CD14-positive monocyte (primary cell): Measurements from ENCODE around the gene ARFGEF3. TPM values are rescaled to one million over a fixed set of nuclear protein-coding genes. Genes with fewer than 3 reads are reported as not detected.

Experiments used
- DNase-seq, 3 donors: peaks; one replicate each; pipeline ENCODE4 v3.0.0-alpha.2; 2011 to 2022
- H2AFZ ChIP-seq: 2 replicates; pipeline ENCODE4 v1.6.0; 2012; ENCODE audit warnings: mild to moderate bottlenecking, low read depth, low read length, inconsistent platforms; ENCODE audit not compliant: insufficient read depth, poor library complexity, severe bottlenecking
- H3K27ac ChIP-seq, 2 donors: 1 replicate in 1 of 2; 2 replicates in 1 of 2; pipeline ENCODE4 v1.5.1; 2012 to 2013; ENCODE audit warnings: low read length in 2 of 2, control low read depth in 1 of 2, inconsistent platforms in 1 of 2, low read depth in 1 of 2, mild to moderate bottlenecking in 1 of 2
- H3K27me3 ChIP-seq, 2 donors: one replicate each; pipeline versions ENCODE4 v1.6.0 to v1.6.1; 2011 to 2013; ENCODE audit warnings: low read length in 2 of 2; ENCODE audit not compliant: control insufficient read depth in 2 of 2, insufficient read depth in 2 of 2
- H3K36me3 ChIP-seq, 2 donors: replicated peaks in 1 of 2; 1 replicate in 1 of 2; 2 replicates in 1 of 2; pipeline versions ENCODE4 v1.5.1 to v1.6.1; 2012 to 2013; ENCODE audit warnings: low read length in 2 of 2, control low read depth in 1 of 2, inconsistent platforms in 1 of 2, mild to moderate bottlenecking in 1 of 2; ENCODE audit not compliant: insufficient read depth in 2 of 2, control insufficient read depth in 1 of 2
- H3K4me1 ChIP-seq, 2 donors: 1 replicate in 1 of 2; 2 replicates in 1 of 2; pipeline versions ENCODE4 v1.5.1 to v1.6.1; 2012 to 2013; ENCODE audit warnings: low read length in 2 of 2, control low read depth in 1 of 2, inconsistent platforms in 1 of 2, mild to moderate bottlenecking in 1 of 2, moderate library complexity in 1 of 2; ENCODE audit not compliant: insufficient read depth in 2 of 2, control insufficient read depth in 1 of 2
- H3K4me2 ChIP-seq: replicated peaks from 2 replicates; pipeline ENCODE3; 2012; ENCODE audit warnings: low read length, moderate library complexity, mild to moderate bottlenecking; ENCODE audit not compliant: poor library complexity, severe bottlenecking; ENCODE audit errors: extremely low read depth
- H3K4me3 ChIP-seq, 3 experiments: fragments of 200-600 bp in 1 of 3; sonication (generic) in 1 of 3; replicated peaks in 1 of 3; 1 replicate in 2 of 3; 2 replicates in 1 of 3; pipeline ENCODE4 v1.5.1; 2011 to 2013; ENCODE audit warnings: low read length in 3 of 3, mild to moderate bottlenecking in 3 of 3, control low read depth in 2 of 3, low read depth in 2 of 3, inconsistent platforms in 1 of 3, moderate library complexity in 1 of 3
- H3K79me2 ChIP-seq: 2 replicates; pipeline ENCODE4 v1.6.0; 2012; ENCODE audit warnings: mild to moderate bottlenecking, control low read depth, inconsistent platforms, low read length, moderate library complexity; ENCODE audit not compliant: insufficient read depth
- H3K9ac ChIP-seq: 2 replicates; pipeline ENCODE4 v1.6.0; 2017; ENCODE audit warnings: low read length, mild to moderate bottlenecking; ENCODE audit not compliant: insufficient read depth, poor library complexity, severe bottlenecking
- H3K9me3 ChIP-seq, 2 donors: replicated peaks in 1 of 2; 1 replicate in 1 of 2; 2 replicates in 1 of 2; pipeline versions ENCODE4 v1.5.1 to v1.6.1; 2012 to 2013; ENCODE audit warnings: low read length in 2 of 2, control low read depth in 1 of 2; ENCODE audit not compliant: control insufficient read depth in 1 of 2, insufficient read depth in 1 of 2
- H4K20me1 ChIP-seq: 2 replicates; pipeline ENCODE4 v1.6.0; 2012; ENCODE audit warnings: mild to moderate bottlenecking, low read length, control low read depth, moderate library complexity; ENCODE audit not compliant: insufficient read depth
- H3K27ac Mint-ChIP-seq, 7 donors: one replicate each; pipeline ENCODE4 v1.8.0; 2020; ENCODE audit warnings: mild to moderate bottlenecking in 7 of 7, mixed read lengths in 7 of 7, moderate library complexity in 6 of 7, inconsistent platforms in 2 of 7
- H3K27me3 Mint-ChIP-seq, 3 donors: one replicate each; pipeline ENCODE4 v1.8.0; 2021 to 2022; ENCODE audit warnings: low read depth in 3 of 3, mild to moderate bottlenecking in 3 of 3, mixed read lengths in 3 of 3, moderate library complexity in 3 of 3, inconsistent platforms in 1 of 3
- H3K36me3 Mint-ChIP-seq, 2 donors: one replicate each; pipeline ENCODE4 v1.8.0; 2020; ENCODE audit warnings: mixed read lengths in 2 of 2, inconsistent platforms in 1 of 2, mild to moderate bottlenecking in 1 of 2
- H3K4me1 Mint-ChIP-seq: one replicate; pipeline ENCODE4 v1.8.0; 2020; ENCODE audit warnings: mild to moderate bottlenecking, mixed read lengths
- H3K4me3 Mint-ChIP-seq, 2 donors: one replicate each; pipeline ENCODE4 v1.8.0; 2020; ENCODE audit warnings: mild to moderate bottlenecking in 2 of 2, mixed read lengths in 2 of 2, moderate library complexity in 1 of 2
- H3K9me3 Mint-ChIP-seq, 7 donors: one replicate each; pipeline ENCODE4 v1.8.0; 2020 to 2022; ENCODE audit warnings: mixed read lengths in 7 of 7, mild to moderate bottlenecking in 6 of 7, moderate library complexity in 6 of 7, inconsistent platforms in 2 of 7
- WGBS: methylation state at CpG from one replicate; pipeline ENCODE4 v1.1.5; 2013; ENCODE audit warnings: missing lambda C conversion rate; ENCODE audit not compliant: insufficient coverage; 5-methylcytosine and 5-hydroxymethylcytosine counted together
- intact Hi-C, 2 donors: fragments of 100-400 bp; cut with micrococcal nuclease; formaldehyde crosslinking; loops; one replicate each; pipeline versions ENCODE4 v1.15.0 to v1.15.1; 2023
- polyA plus RNA-seq, 3 donors: library from polyadenylated mRNA; depleted of rRNA in 1 of 3; unstranded in 2 of 3; stranded (reverse) in 1 of 3; fragments of 300-500 nt in 2 of 3; fragments of >200 nt in 1 of 3; fragmentation: Illumina TruSeq in 2 of 3; gene quantifications; 1 replicate in 2 of 3; 2 replicates in 1 of 3; pipeline ENCODE4 v1.2.3, GENCODE V29; 2012 to 2021
- TF ChIP-seq, protein P1 (sequence below): fragments of 200-600 bp; IDR thresholded peaks from one replicate; pipeline ENCODE4 v1.8.0; 2022; ENCODE audit warnings: antibody characterized with exemption, mild to moderate bottlenecking

ARFGEF3 gene
- polyA plus RNA-seq, 3 donors = not detected

GRCh38 chr6:138239774-138240173, 78.0 kb downstream of the ARFGEF3 start:
- no peaks in the 10 kb centered on the region for H3K36me3 ChIP-seq
- Mint-ChIP-seq H3K27me3 (peaks cover 2 to 7% (median 4%) of the 10 kb centered on the region in 3 donors), H3K27ac (no peak overlapping the region), H3K36me3 (no peaks in the 10 kb centered on the region), H3K4me3 (no peak overlapping the region), H3K9me3 (peaks cover 0 to 1% (median 0%) of the 10 kb centered on the region in 7 donors), H3K4me1 (no peaks in the 10 kb centered on the region)
- no peak overlapping the region for H3K27ac ChIP-seq
- H2AFZ ChIP-seq = no peak overlapping the region
- no peaks in the 10 kb centered on the region for H3K9me3 ChIP-seq
- no peak for DNase-seq
- no peak overlapping the region for H3K4me3 ChIP-seq
- intact Hi-C loops = no loop called here
- no peaks in the 10 kb centered on the region for H4K20me1 ChIP-seq
- WGBS = no CpG with 5 or more reads among the region's 1 CpG
- no peak overlapping the region for H3K4me2 ChIP-seq
- no peaks in the 10 kb centered on the region for H3K79me2 ChIP-seq
- TF ChIP-seq, protein P1, sequence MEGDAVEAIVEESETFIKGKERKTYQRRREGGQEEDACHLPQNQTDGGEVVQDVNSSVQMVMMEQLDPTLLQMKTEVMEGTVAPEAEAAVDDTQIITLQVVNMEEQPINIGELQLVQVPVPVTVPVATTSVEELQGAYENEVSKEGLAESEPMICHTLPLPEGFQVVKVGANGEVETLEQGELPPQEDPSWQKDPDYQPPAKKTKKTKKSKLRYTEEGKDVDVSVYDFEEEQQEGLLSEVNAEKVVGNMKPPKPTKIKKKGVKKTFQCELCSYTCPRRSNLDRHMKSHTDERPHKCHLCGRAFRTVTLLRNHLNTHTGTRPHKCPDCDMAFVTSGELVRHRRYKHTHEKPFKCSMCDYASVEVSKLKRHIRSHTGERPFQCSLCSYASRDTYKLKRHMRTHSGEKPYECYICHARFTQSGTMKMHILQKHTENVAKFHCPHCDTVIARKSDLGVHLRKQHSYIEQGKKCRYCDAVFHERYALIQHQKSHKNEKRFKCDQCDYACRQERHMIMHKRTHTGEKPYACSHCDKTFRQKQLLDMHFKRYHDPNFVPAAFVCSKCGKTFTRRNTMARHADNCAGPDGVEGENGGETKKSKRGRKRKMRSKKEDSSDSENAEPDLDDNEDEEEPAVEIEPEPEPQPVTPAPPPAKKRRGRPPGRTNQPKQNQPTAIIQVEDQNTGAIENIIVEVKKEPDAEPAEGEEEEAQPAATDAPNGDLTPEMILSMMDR = no peak
- H3K4me1 ChIP-seq = no peaks in the 10 kb centered on the region
- no peak overlapping the region for H3K9ac ChIP-seq
- H3K27me3 ChIP-seq = no peaks in the 10 kb centered on the region

GRCh38 chr6:138240476-138241245, 78.9 kb downstream of the ARFGEF3 start:
- H3K4me3 ChIP-seq = no peak overlapping the region
- Mint-ChIP-seq H3K4me3 (no peak overlapping the region), H3K4me1 (no peaks in the 10 kb centered on the region), H3K9me3 (peaks cover 0 to 1% (median 0%) of the 10 kb centered on the region in 7 donors), H3K36me3 (no peaks in the 10 kb centered on the region), H3K27ac (no peak overlapping the region), H3K27me3 (peaks cover 2 to 8% (median 4%) of the 10 kb centered on the region in 3 donors)
- no peaks in the 10 kb centered on the region for H3K4me1 ChIP-seq
- no peak for DNase-seq
- H2AFZ ChIP-seq = no peak overlapping the region
- H3K9ac ChIP-seq = no peak overlapping the region
- no peak overlapping the region for H3K4me2 ChIP-seq
- no peaks in the 10 kb centered on the region for H3K36me3 ChIP-seq
- intact Hi-C loops = no loop called here
- H4K20me1 ChIP-seq = no peaks in the 10 kb centered on the region
- no peaks in the 10 kb centered on the region for H3K27me3 ChIP-seq
- no peaks in the 10 kb centered on the region for H3K79me2 ChIP-seq
- no peak overlapping the region for H3K27ac ChIP-seq
- 100% methylated on average over 2 of the region's 13 CpGs for WGBS
- TF ChIP-seq, protein P1 = no peak
- H3K9me3 ChIP-seq = no peaks in the 10 kb centered on the region
